ENCODE data around the gene GPC5.
"Not testable (repeated sequence)": the region's sequence is repeated elsewhere in the genome, so short reads cannot be mapped to it uniquely, and the experiment has no call there.

The GPC5 gene

DNA sequence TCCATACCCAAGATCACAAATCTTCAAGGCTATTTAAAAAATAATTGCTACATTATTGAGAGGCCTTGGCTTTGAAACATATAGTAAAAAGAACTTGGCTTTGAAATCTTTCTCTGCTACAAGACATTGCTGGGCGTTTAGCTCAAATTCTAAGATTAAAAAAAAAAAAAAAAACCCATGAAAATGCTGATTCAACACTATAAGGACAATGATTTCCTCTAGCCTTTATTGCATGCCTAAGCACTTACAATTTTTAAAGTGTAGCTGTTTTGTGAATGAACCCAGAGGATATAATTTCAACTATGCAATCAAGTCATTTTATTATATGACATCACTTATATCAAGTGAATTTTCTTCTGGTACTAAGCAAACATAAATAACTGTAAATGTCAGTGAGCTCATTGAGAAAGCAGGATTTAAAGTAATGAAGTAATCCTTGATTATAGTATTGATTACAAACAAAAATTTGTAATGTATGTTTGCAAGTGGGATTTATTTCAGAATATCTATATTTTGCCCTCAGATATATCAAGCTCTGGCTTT, 1488.2 kb downstream of the GPC5 start:
- no peak for DNase-seq (ENCODE audit: low read depth in 2 of 2)
- TF ChIP-seq CTCF (IDR thresholded peaks at IDR 0.05; ENCODE audit: low read depth, low read length) = no peak
- no peak overlapping the region for H3K4me3 ChIP-seq (replicated peaks in 1 of 2; ENCODE audit: low read depth in 2 of 2, low read length in 2 of 2)

GRCh38 chr13:92894447-92894846, 1496.0 kb downstream of the GPC5 start:
- no peak for TF ChIP-seq CTCF (IDR thresholded peaks at IDR 0.05; ENCODE audit: low read depth, low read length)
- no peak for DNase-seq (ENCODE audit: low read depth in 2 of 2)
- H3K4me3 ChIP-seq (replicated peaks in 1 of 2; ENCODE audit: low read depth in 2 of 2, low read length in 2 of 2) = no peak overlapping the region

DNA sequence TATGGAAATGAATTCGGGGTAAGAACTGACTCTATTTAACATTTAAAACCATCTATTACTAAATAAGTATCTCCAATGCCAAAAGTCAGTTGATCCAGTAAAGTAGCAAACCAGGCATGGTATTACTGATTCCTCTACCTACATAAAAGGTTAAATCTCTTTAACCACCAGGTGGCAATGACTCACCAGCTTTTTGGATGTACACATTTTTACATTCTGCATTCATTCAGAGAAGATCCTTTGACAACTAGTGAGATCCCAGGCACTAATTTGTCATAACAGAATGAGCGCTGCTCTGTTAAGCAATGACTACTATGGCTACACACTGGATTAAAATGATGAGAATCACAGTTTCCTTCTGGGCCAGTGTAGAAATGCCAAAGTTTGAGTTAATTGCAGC, 1498.4 kb downstream of the GPC5 start:
- DNase-seq (ENCODE audit: low read depth in 2 of 2) = peak; percentile 25 to 57
- no peak overlapping the region for H3K4me3 ChIP-seq (replicated peaks in 1 of 2; ENCODE audit: low read depth in 2 of 2, low read length in 2 of 2)
- TF ChIP-seq CTCF (IDR thresholded peaks at IDR 0.05; ENCODE audit: low read depth, low read length) = no peak

DNA sequence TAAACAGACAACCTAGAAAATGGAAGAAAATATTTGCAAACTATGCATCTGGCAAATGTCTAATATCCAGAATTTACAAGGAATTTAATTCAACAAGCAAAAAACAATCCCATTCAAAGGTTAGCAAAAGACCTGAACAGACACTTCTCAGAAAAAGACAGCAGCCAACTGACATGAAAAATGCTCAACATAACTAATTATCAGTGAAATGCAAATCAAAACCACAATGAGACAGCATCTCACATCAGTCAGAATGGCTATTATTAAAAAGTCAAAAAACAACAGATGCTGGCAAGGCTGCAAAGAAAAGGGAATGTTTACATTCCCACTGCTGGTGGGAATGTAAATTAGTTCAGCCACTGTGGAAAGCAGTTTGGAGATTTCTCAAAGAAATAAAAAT, 1500.5 kb downstream of the GPC5 start:
- DNase-seq (ENCODE audit: low read depth in 2 of 2) = not testable (repeated sequence)

GRCh38 chr13:92900446-92900845, 1502.0 kb downstream of the GPC5 start:
- no peak for TF ChIP-seq CTCF (IDR thresholded peaks at IDR 0.05; ENCODE audit: low read depth, low read length)
- H3K4me3 ChIP-seq (replicated peaks in 1 of 2; ENCODE audit: low read depth in 2 of 2, low read length in 2 of 2) = no peak overlapping the region
- DNase-seq (ENCODE audit: low read depth in 2 of 2) = peak in 1 of 2 donors; percentile 2

More for the DNA sequence above, 1500.5 kb downstream of the GPC5 start:
- not testable (repeated sequence) for H3K4me3 ChIP-seq (replicated peaks in 1 of 2; ENCODE audit: low read depth in 2 of 2, low read length in 2 of 2)

GRCh38 chr13:92901739-92902138, 1503.3 kb downstream of the GPC5 start:
- DNase-seq (ENCODE audit: low read depth in 2 of 2) = no peak
- TF ChIP-seq CTCF (IDR thresholded peaks at IDR 0.05; ENCODE audit: low read depth, low read length) = no peak
- H3K4me3 ChIP-seq (replicated peaks in 1 of 2; ENCODE audit: low read depth in 2 of 2, low read length in 2 of 2) = no peak overlapping the region

GRCh38 chr13:92912629-92913028, 1514.2 kb downstream of the GPC5 start:
- H3K4me3 ChIP-seq (replicated peaks in 1 of 2; ENCODE audit: low read depth in 2 of 2, low read length in 2 of 2) = no peak overlapping the region
- TF ChIP-seq CTCF (IDR thresholded peaks at IDR 0.05; ENCODE audit: low read depth, low read length) = no peak
- DNase-seq (ENCODE audit: low read depth in 2 of 2) = no peak

All from cardiac fibroblast (primary cell).